Erythroblast (primary cell): ENCODE measurements around the gene MINPP1.

Experiments used
- DNase-seq, 2 experiments: peaks; one replicate each; lab custom pipeline; 2025; lab: John Stamatoyannopoulos, UW
- GATA1 ChIP-seq: IDR thresholded peaks from 2 replicates; pipeline ENCODE4 v1.6.1; 2011; ENCODE audit warnings: low read depth, mild to moderate bottlenecking, control low read depth, low read length, moderate library complexity
- POLR2A ChIP-seq: IDR thresholded peaks from 2 replicates; pipeline ENCODE4 v1.6.1; 2011; ENCODE audit warnings: mild to moderate bottlenecking, low read length

MINPP1 gene

GRCh38 chr10:87546210-87546609, 41.5 kb downstream of the MINPP1 start:
- peak; percentile 43 for DNase-seq

GRCh38 chr10:87546971-87547413, 42.3 kb downstream of the MINPP1 start:
- DNase-seq, result no peak
- TF ChIP-seq POLR2A (no peak), GATA1 (no peak)

More at GRCh38 chr10:87546210-87546609, 41.5 kb downstream of the MINPP1 start:
- TF ChIP-seq GATA1 (no peak), POLR2A (no peak)

GRCh38 chr10:87547734-87548311, 43.1 kb downstream of the MINPP1 start:
- peak; percentile 48 to 50 for DNase-seq
- TF ChIP-seq POLR2A (no peak), GATA1 (no peak)

GRCh38 chr10:87550741-87551140, 46.0 kb downstream of the MINPP1 start:
- no peak for DNase-seq
- no peak for TF ChIP-seq POLR2A

GRCh38 chr10:87551326-87551725, 46.6 kb downstream of the MINPP1 start:
- DNase-seq, result no peak
- TF ChIP-seq POLR2A, result no peak
- no peak for TF ChIP-seq GATA1

- TF ChIP-seq POLR2A (no peak), GATA1 (no peak)
- DNase-seq, result no peak
Observed at GRCh38 chr10:87552248-87552929, 47.7 kb downstream of the MINPP1 start.

- TF ChIP-seq POLR2A (no peak), GATA1 (no peak)
- DNase-seq, result no peak
Observed at GRCh38 chr10:87557409-87557808, 52.7 kb downstream of the MINPP1 start.

- TF ChIP-seq GATA1 (no peak), POLR2A (no peak)
- no peak for DNase-seq
Observed at GRCh38 chr10:87558333-87558732, 53.6 kb downstream of the MINPP1 start.

- DNase-seq, result no peak
- no peak for TF ChIP-seq GATA1
- no peak for TF ChIP-seq POLR2A
Observed at GRCh38 chr10:87559392-87559791, 54.7 kb downstream of the MINPP1 start.

- DNase-seq, result no peak
- TF ChIP-seq GATA1 (no peak), POLR2A (no peak)
Observed at GRCh38 chr10:87560495-87561129, 55.9 kb downstream of the MINPP1 start.

GRCh38 chr10:87562750-87563149, 58.1 kb downstream of the MINPP1 start:
- peak in 1 of 2 experiments; percentile 11 for DNase-seq
- no peak for TF ChIP-seq GATA1
- no peak for TF ChIP-seq POLR2A

- no peak for DNase-seq
- no peak for TF ChIP-seq GATA1
- TF ChIP-seq POLR2A, result no peak
Observed at GRCh38 chr10:87565010-87565409, 60.3 kb downstream of the MINPP1 start.

GRCh38 chr10:87575851-87576250, 71.2 kb downstream of the MINPP1 start:
- no peak for DNase-seq
- TF ChIP-seq POLR2A (no peak), GATA1 (no peak)

- DNase-seq, result no peak
- TF ChIP-seq POLR2A (no peak), GATA1 (no peak)
Observed at GRCh38 chr10:87578160-87578841, 73.6 kb downstream of the MINPP1 start.
